Measurements from ENCODE around the gene CH25H.

Gene CH25H

DNA sequence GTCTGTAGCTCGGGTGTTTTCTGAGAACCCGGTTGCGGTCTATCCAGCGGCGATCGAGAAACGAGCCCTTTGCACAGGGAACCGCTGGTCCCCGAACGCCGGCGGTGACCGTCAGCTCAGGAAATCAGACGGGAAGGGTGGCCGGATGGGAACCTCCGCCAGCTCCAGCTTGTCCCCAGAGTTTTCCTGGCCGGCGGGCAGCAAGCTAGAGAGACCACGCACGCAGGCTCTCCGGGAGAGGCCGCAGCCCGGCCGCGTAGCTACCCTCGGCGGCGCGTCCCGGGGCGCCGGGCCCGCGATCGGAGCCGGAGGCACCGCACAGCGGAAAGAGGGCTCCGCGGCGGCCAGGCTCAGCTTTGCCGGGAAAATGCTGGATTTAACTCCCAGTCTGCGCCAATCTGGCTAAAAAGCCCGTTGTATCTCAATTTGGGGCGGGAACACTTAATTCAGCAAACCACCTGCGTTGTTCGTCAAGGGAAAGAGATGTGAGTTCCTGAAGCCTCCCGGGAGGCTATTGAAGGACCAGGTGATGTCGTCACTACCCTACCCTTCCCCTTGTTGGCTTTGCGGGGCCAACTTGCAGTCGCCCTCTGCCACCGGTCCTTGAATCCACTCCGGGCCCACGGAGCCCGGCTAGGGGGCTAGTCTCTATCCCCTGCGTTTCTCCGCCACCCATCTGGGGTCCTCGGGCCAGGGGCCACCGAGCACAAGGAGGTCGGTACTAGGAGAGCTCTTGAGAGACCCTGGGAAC, 859 bp upstream of the CH25H start:
- TF ChIP-seq, protein P1, sequence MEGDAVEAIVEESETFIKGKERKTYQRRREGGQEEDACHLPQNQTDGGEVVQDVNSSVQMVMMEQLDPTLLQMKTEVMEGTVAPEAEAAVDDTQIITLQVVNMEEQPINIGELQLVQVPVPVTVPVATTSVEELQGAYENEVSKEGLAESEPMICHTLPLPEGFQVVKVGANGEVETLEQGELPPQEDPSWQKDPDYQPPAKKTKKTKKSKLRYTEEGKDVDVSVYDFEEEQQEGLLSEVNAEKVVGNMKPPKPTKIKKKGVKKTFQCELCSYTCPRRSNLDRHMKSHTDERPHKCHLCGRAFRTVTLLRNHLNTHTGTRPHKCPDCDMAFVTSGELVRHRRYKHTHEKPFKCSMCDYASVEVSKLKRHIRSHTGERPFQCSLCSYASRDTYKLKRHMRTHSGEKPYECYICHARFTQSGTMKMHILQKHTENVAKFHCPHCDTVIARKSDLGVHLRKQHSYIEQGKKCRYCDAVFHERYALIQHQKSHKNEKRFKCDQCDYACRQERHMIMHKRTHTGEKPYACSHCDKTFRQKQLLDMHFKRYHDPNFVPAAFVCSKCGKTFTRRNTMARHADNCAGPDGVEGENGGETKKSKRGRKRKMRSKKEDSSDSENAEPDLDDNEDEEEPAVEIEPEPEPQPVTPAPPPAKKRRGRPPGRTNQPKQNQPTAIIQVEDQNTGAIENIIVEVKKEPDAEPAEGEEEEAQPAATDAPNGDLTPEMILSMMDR (IDR thresholded peaks at IDR 0.05; ENCODE audit: low read depth, low read length) = no peak
- DNase-seq = peak; percentile 32
- H3K36me3 ChIP-seq = no peaks in the 10 kb centered on the region
- no peaks in the 10 kb centered on the region for H3K9me3 ChIP-seq
- peaks cover 45% of the 10 kb centered on the region for H3K27me3 ChIP-seq
- no peaks in the 10 kb centered on the region for H3K4me1 ChIP-seq
- H3K4me3 ChIP-seq (ENCODE audit: low read depth, low read length) = peak overlapping the region; percentile 63

- Histone ChIP-seq H3K4me1 (no peaks in the 10 kb centered on the region), H3K36me3 (no peaks in the 10 kb centered on the region), H3K27me3 (peaks cover 45% of the 10 kb centered on the region), H3K4me3 (ENCODE audit: low read depth, low read length) (peak overlapping the region; percentile 63), H3K9me3 (no peaks in the 10 kb centered on the region)
- TF ChIP-seq, protein P1 (IDR thresholded peaks at IDR 0.05; ENCODE audit: low read depth, low read length) = no peak
- DNase-seq = peak; percentile 10
Observed at GRCh38 chr10:89206402-89207180, 526 bp downstream of the CH25H start.

- TF ChIP-seq, protein P1 (IDR thresholded peaks at IDR 0.05; ENCODE audit: low read depth, low read length) = no peak
- no peaks in the 10 kb centered on the region for H3K36me3 ChIP-seq
- H3K9me3 ChIP-seq = no peaks in the 10 kb centered on the region
- DNase-seq = no peak
- H3K27me3 ChIP-seq = peaks cover 45% of the 10 kb centered on the region
- no peak overlapping the region for H3K4me3 ChIP-seq (ENCODE audit: low read depth, low read length)
- no peaks in the 10 kb centered on the region for H3K4me1 ChIP-seq
Observed at GRCh38 chr10:89204621-89205185, 2.4 kb downstream of the CH25H start.

- Histone ChIP-seq H3K36me3 (no peaks in the 10 kb centered on the region), H3K4me1 (no peaks in the 10 kb centered on the region), H3K27me3 (peaks cover 39% of the 10 kb centered on the region), H3K9me3 (no peaks in the 10 kb centered on the region), H3K4me3 (ENCODE audit: low read depth, low read length) (no peak overlapping the region)
- DNase-seq = no peak
- TF ChIP-seq, protein P1 (IDR thresholded peaks at IDR 0.05; ENCODE audit: low read depth, low read length) = no peak
Observed at GRCh38 chr10:89203237-89203636, 3.9 kb downstream of the CH25H start.

DNA sequence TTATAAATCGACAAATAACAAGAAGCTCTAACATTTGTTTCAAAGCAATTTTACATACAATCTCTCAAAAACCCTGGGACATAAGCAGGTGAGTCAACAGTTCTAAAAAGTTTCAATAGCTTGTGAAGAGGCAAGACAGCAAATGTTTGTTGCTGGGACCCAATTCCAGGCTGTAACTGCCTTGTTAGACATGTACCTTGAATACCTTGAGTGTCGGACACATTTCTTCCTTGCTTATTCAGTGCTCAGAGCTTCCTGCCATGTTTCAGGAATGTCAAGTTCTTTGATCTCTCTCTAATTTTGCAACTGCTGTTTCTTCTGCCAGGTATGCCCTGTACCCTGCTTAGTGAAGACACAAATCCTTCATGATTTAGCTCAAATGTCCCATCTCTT, 5.1 kb downstream of the CH25H start:
- Histone ChIP-seq H3K4me1 (no peaks in the 10 kb centered on the region), H3K36me3 (no peaks in the 10 kb centered on the region), H3K27me3 (peaks cover 27% of the 10 kb centered on the region), H3K4me3 (ENCODE audit: low read depth, low read length) (no peak overlapping the region), H3K9me3 (no peaks in the 10 kb centered on the region)
- DNase-seq = no peak
- TF ChIP-seq, protein P1 (IDR thresholded peaks at IDR 0.05; ENCODE audit: low read depth, low read length) = no peak
